Measurements from ENCODE around the gene SULT1E1.

- TF ChIP-seq CTCF (IDR thresholded peaks at IDR 0.05) (no peak), EZH2 (IDR thresholded peaks at IDR 0.05) (no peak)
These were observed at the start of gene SULT1E1 for GRCh38 chr4:69860052-69860451.
